Stomach (tissue), 4 donors: ENCODE measurements around the gene POLR3E.

Experiments used
- EP300 ChIP-seq: sonication (generic); formaldehyde crosslinking; IDR thresholded peaks from one replicate; pipeline ENCODE4 v1.6.1; 2017; ENCODE audit warnings: antibody characterized with exemption
- POLR2A ChIP-seq, 4 donors: fragments of 450-650 bp; IDR thresholded peaks; one replicate each; pipeline ENCODE4 v1.6.1; 2016; ENCODE audit warnings: antibody characterized with exemption in 4 of 4, control low read depth in 2 of 4, mild to moderate bottlenecking in 1 of 4, moderate library complexity in 1 of 4
- POLR2AphosphoS5 ChIP-seq, 3 donors: sonication (generic); formaldehyde crosslinking; IDR thresholded peaks; one replicate each; pipeline ENCODE4 v1.6.1; 2016; ENCODE audit warnings: antibody characterized with exemption in 3 of 3
- TF ChIP-seq, protein P1 (sequence below), 7 experiments: fragments of 450-650 bp in 4 of 7; fragments of 200-600 bp in 3 of 7; sonication (generic) in 3 of 7; IDR thresholded peaks; one replicate each; pipeline ENCODE4 v1.5.1; 2016 to 2019; ENCODE audit warnings: antibody characterized with exemption in 7 of 7, control low read depth in 2 of 7, mild to moderate bottlenecking in 1 of 7

DNA sequence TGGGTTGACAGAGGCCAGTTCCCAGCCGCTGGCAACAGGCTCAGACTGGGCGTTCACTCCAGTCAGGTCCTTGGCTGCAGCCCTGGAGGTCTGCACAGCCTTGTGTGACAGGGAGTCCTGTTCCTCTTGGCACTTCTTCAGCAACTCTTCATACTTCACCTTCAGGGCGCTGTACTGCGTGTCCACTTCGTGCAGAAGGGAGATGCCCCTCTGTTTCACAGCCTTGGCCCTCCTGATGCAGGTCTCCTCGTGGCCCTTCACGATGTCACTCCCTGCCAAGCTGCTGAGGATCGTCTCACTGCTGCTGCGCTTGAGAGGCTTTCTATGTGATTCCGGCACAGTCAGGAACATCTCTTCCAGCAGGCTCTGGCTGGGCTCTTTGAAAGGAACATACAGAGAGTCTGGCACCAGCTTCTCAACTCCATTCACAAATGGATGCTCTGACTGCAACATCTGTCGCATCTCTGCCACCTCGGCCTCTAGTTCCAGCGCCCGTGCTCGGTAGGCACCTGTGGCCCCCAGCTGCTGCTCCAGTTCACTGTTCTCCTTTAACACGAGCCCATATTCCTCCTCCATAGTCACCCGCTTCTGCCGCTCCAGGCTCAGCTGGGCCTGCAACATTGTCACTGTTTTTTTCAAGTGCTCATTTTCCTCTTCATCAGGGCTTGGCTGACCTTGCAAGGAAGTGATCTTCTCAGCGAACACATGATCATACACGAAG is 50.1 kb downstream of the POLR3E start:
- TF ChIP-seq, protein P1, sequence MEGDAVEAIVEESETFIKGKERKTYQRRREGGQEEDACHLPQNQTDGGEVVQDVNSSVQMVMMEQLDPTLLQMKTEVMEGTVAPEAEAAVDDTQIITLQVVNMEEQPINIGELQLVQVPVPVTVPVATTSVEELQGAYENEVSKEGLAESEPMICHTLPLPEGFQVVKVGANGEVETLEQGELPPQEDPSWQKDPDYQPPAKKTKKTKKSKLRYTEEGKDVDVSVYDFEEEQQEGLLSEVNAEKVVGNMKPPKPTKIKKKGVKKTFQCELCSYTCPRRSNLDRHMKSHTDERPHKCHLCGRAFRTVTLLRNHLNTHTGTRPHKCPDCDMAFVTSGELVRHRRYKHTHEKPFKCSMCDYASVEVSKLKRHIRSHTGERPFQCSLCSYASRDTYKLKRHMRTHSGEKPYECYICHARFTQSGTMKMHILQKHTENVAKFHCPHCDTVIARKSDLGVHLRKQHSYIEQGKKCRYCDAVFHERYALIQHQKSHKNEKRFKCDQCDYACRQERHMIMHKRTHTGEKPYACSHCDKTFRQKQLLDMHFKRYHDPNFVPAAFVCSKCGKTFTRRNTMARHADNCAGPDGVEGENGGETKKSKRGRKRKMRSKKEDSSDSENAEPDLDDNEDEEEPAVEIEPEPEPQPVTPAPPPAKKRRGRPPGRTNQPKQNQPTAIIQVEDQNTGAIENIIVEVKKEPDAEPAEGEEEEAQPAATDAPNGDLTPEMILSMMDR (IDR thresholded peaks at IDR 0.05), result no peak
- TF ChIP-seq POLR2AphosphoS5 (IDR thresholded peaks at IDR 0.05), result no peak
- no peak for TF ChIP-seq POLR2A (IDR thresholded peaks at IDR 0.05)
- TF ChIP-seq EP300, result no peak
